Epithelial cell of esophagus (primary cell): ENCODE measurements around the gene CADM1.

Source experiments
- DNase-seq: peaks from one replicate; pipeline ENCODE4 v3.0.0; 2010; ENCODE audit warnings: low read depth
- H3K4me3 ChIP-seq: 2 replicates; pipeline ENCODE4 v1.5.1; 2011; ENCODE audit warnings: mild to moderate bottlenecking, low read length, control low read depth
- TF ChIP-seq, protein P1 (sequence below): IDR thresholded peaks from 2 replicates; pipeline ENCODE4 v1.5.1; 2011; ENCODE audit warnings: low read depth, mild to moderate bottlenecking, low read length, control low read depth, inconsistent platforms; ENCODE audit not compliant: insufficient read depth; ENCODE audit errors: missing control alignments

The CADM1 gene

DNA sequence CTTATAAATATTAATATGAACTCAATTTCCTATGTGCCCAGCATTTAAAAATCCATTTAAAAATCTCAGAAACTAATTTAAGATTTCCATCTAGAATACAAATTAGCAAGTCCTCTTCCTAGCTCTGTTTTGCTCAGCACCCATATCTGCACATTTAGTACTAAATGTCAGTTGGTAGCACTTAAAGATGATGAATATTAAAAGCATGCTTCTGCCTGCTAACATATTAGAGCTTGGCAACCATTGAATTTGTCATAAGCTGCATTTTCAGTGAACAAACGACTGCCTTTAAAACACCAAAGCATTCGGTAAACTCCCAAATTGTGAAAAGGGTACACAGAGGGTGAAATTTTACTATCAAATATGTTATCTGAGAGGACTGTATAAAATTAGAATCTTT, 177.7 kb downstream of the CADM1 start:
- H3K4me3 ChIP-seq, result no peak overlapping the region
- TF ChIP-seq, protein P1, sequence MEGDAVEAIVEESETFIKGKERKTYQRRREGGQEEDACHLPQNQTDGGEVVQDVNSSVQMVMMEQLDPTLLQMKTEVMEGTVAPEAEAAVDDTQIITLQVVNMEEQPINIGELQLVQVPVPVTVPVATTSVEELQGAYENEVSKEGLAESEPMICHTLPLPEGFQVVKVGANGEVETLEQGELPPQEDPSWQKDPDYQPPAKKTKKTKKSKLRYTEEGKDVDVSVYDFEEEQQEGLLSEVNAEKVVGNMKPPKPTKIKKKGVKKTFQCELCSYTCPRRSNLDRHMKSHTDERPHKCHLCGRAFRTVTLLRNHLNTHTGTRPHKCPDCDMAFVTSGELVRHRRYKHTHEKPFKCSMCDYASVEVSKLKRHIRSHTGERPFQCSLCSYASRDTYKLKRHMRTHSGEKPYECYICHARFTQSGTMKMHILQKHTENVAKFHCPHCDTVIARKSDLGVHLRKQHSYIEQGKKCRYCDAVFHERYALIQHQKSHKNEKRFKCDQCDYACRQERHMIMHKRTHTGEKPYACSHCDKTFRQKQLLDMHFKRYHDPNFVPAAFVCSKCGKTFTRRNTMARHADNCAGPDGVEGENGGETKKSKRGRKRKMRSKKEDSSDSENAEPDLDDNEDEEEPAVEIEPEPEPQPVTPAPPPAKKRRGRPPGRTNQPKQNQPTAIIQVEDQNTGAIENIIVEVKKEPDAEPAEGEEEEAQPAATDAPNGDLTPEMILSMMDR, result no peak
- DNase-seq, result no peak

GRCh38 chr11:115325523-115325922, 178.7 kb downstream of the CADM1 start:
- TF ChIP-seq, protein P1, result no peak
- H3K4me3 ChIP-seq, result no peak overlapping the region
- DNase-seq, result no peak

- TF ChIP-seq, protein P1, result peak; percentile 92
- DNase-seq, result peak; percentile 57
- no peak overlapping the region for H3K4me3 ChIP-seq
Observed at GRCh38 chr11:115324581-115325432, 179.4 kb downstream of the CADM1 start.

- TF ChIP-seq, protein P1, result no peak
- no peak overlapping the region for H3K4me3 ChIP-seq
- DNase-seq, result no peak
Observed at GRCh38 chr11:115322553-115323203, 181.5 kb downstream of the CADM1 start.

- no peak for DNase-seq
- TF ChIP-seq, protein P1, result no peak
- no peak overlapping the region for H3K4me3 ChIP-seq
Observed at GRCh38 chr11:115321605-115322289, 182.5 kb downstream of the CADM1 start.

DNA sequence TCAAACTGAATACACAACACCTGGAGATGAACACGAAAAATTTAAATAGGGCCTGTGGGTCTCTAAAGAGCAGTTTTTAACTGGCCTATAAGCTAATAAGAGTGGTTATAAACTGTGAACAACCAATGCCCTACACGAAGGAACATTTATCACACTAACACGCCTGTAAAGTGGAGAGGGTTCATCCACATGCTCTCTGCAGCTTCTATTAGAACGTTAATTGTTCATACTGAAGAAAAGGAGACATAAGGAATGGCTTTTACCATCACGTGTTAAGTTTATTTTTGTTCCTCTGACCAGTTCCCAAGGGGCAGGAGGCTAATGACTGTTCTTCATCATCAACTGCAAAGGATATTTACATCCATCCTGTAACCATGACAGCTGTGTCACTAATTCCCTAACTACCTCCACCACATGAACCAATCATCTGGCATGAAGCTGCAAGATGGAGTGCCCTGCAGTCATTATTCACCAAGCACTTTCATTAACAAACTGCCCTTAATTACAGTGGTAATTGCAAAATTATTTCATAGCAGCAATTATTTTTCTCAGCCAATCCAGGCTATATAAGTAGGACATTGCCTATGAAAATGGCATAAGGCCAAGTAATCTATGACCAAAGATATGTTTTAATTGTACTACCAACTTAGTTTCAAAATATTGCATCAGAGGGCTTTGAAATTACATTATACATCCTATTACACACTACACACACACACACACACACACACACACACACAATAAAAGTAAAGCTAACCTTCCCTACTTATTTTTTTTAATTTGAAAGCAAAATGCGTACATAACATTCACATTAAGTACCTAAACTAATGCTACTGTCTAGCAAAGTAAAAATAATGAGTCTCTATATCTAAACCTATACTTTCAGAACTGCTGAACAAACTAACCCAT, 186.7 kb downstream of the CADM1 start:
- H3K4me3 ChIP-seq, result no peak overlapping the region
- TF ChIP-seq, protein P1, result no peak
- DNase-seq, result no peak
